H1 (cell line): ENCODE results near the gene ZMYND10. TPM values are rescaled to one million over a fixed set of nuclear protein-coding genes. Genes with fewer than 3 reads are reported as not detected.

Experiments used
- ASH2L ChIP-seq: fragments of 200-600, 300-600 bp; sonication (generic); IDR thresholded peaks from one replicate; pipeline ENCODE4 v1.7.1; 2017; ENCODE audit warnings: low read length
- CHD1 ChIP-seq: IDR thresholded peaks from 2 replicates; pipeline ENCODE4 v1.6.1; 2012; ENCODE audit warnings: low read depth, low read length, improper control_type of control experiment
- CREB1 ChIP-seq: IDR thresholded peaks from 2 replicates; pipeline ENCODE4 v1.6.1; 2012; ENCODE audit warnings: inconsistent platforms
- HDAC2 ChIP-seq, 2 experiments: fragments of 300-600 bp in 1 of 2; sonication (generic) in 1 of 2; IDR thresholded peaks; 2 replicates each; pipeline ENCODE4 v1.6.1; 2011 to 2012; ENCODE audit warnings: low read depth in 2 of 2, low read length in 2 of 2, mild to moderate bottlenecking in 2 of 2, moderate library complexity in 2 of 2, borderline replicate concordance in 1 of 2, inconsistent platforms in 1 of 2
- MAX ChIP-seq: IDR thresholded peaks from 2 replicates; pipeline ENCODE4 v1.6.1; 2012; ENCODE audit warnings: inconsistent platforms
- YY1 ChIP-seq: IDR thresholded peaks from 2 replicates; pipeline ENCODE4 v1.6.1; 2011; ENCODE audit warnings: low read depth, mild to moderate bottlenecking, low read length
- polyA plus RNA-seq, 7 experiments: library from polyadenylated mRNA; depleted of rRNA in 3 of 7; stranded (reverse) in 5 of 7; unstranded in 2 of 7; fragments of >200 nt in 5 of 7; fragments of 200-250 nt in 2 of 7; gene quantifications; 1 replicate in 5 of 7; 2 replicates in 1 of 7; 4 replicates in 1 of 7; pipeline versions ENCODE4 v1.2.1 to v1.2.3, GENCODE V29; 2011 to 2013; ENCODE audit warnings: missing spikeins in 2 of 7, mixed read lengths in 2 of 7
- total RNA-seq: library from RNA; stranded (reverse); fragmentation: NEBNext Ultra II Directional; extraction: Animal tissue kit (Norgen Biotek cat#: 25700); gene quantifications from 2 replicates; pipeline ENCODE4 v1.2.1, GENCODE V29; 2021
- TF ChIP-seq, protein P1 (sequence below): IDR thresholded peaks from 2 replicates; pipeline ENCODE4 v1.6.1; 2012; ENCODE audit warnings: inconsistent platforms
- TF ChIP-seq, protein P2 (sequence below): IDR thresholded peaks from 2 replicates; pipeline ENCODE4 v1.6.1; 2011; ENCODE audit warnings: low read depth, mild to moderate bottlenecking, low read length; ENCODE audit not compliant: insufficient read depth

The ZMYND10 gene
- total and polyA plus RNA-seq, 2 of the 8 experiments (the other 6 are each of a cell fraction or from before 2014, with no cell fraction given), result 0.56 to 0.79 TPM

GRCh38 chr3:50292159-50293078 lies 53.1 kb downstream of the ZMYND10 start, which contains the start of gene IFRD2 (continued):
- TF ChIP-seq, protein P1, sequence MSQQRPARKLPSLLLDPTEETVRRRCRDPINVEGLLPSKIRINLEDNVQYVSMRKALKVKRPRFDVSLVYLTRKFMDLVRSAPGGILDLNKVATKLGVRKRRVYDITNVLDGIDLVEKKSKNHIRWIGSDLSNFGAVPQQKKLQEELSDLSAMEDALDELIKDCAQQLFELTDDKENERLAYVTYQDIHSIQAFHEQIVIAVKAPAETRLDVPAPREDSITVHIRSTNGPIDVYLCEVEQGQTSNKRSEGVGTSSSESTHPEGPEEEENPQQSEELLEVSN, result no peak
- TF ChIP-seq ASH2L (no peak), CHD1 (no peak), MAX (peak; percentile 94), CREB1 (peak; percentile 96), YY1 (peak; percentile 81; the same call in 1 of the 2 replicates), HDAC2 (IDR thresholded peaks at IDR 0.05; ENCODE audit: borderline replicate concordance in 1 of 2, low read depth in 2 of 2, low read length in 2 of 2) (no peak; a peak in 1 of 4 replicates)
- TF ChIP-seq, protein P2, sequence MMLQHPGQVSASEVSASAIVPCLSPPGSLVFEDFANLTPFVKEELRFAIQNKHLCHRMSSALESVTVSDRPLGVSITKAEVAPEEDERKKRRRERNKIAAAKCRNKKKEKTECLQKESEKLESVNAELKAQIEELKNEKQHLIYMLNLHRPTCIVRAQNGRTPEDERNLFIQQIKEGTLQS, result peak; percentile 91

Other genes starting within 250 kb of the ZMYND10 start
- gene SEMA3F, start 190.4 kb downstream of the ZMYND10 start, total RNA-seq, result 37.0 and 39.6 TPM in 2 replicates
- gene SEMA3F, start 190.4 kb downstream of the ZMYND10 start, polyA plus RNA-seq (2011; rRNA removed), result 20.3 and 36.0 TPM in 2 replicates
- gene GNAT1, start 154.1 kb downstream of the ZMYND10 start, total RNA-seq, result not detected in 2 replicates
- 0.08 and 0.20 TPM in 2 replicates for gene GNAT1, start 154.1 kb downstream of the ZMYND10 start, polyA plus RNA-seq (2011; rRNA removed)
- gene SLC38A3, start 140.5 kb downstream of the ZMYND10 start, total RNA-seq, result 0.57 and 1.2 TPM in 2 replicates
- 3.7 and 4.7 TPM in 2 replicates for gene SLC38A3, start 140.5 kb downstream of the ZMYND10 start, polyA plus RNA-seq (2011; rRNA removed)
- gene GNAI2, start 109.5 kb downstream of the ZMYND10 start, total RNA-seq, result 168 and 169 TPM in 2 replicates
- 516 and 539 TPM in 2 replicates for gene GNAI2, start 109.5 kb downstream of the ZMYND10 start, polyA plus RNA-seq (2011; rRNA removed)
- gene SEMA3B, start 76.6 kb downstream of the ZMYND10 start, total RNA-seq, result 4.7 and 4.8 TPM in 2 replicates
- gene SEMA3B, start 76.6 kb downstream of the ZMYND10 start, polyA plus RNA-seq (2011; rRNA removed), result 3.0 and 7.1 TPM in 2 replicates
- gene LSMEM2, start 66.6 kb downstream of the ZMYND10 start, total RNA-seq, result 0.57 and 0.58 TPM in 2 replicates
- 0.68 and 0.94 TPM in 2 replicates for gene LSMEM2, start 66.6 kb downstream of the ZMYND10 start, polyA plus RNA-seq (2011; rRNA removed)
- 88.8 and 97.8 TPM in 2 replicates for gene IFRD2, start 53.3 kb downstream of the ZMYND10 start, total RNA-seq
- 76.7 and 123 TPM in 2 replicates for gene IFRD2, start 53.3 kb downstream of the ZMYND10 start, polyA plus RNA-seq (2011; rRNA removed)
- 3.2 and 4.9 TPM in 2 replicates for gene HYAL3, start 46.3 kb downstream of the ZMYND10 start, total RNA-seq
- 12.2 and 13.0 TPM in 2 replicates for gene HYAL3, start 46.3 kb downstream of the ZMYND10 start, polyA plus RNA-seq (2011; rRNA removed)
- 10.1 and 11.3 TPM in 2 replicates for gene NAA80, start 46.3 kb downstream of the ZMYND10 start, total RNA-seq
- 16.7 and 23.9 TPM in 2 replicates for gene NAA80, start 46.3 kb downstream of the ZMYND10 start, polyA plus RNA-seq (2011; rRNA removed)
- 1.7 and 2.0 TPM in 2 replicates for gene HYAL1, start 42.2 kb downstream of the ZMYND10 start, total RNA-seq
- gene HYAL1, start 42.2 kb downstream of the ZMYND10 start, polyA plus RNA-seq (2011; rRNA removed), result 5.4 and 9.1 TPM in 2 replicates
- gene HYAL2, start 23.0 kb downstream of the ZMYND10 start, total RNA-seq, result 51.9 and 52.2 TPM in 2 replicates
- 176 and 199 TPM in 2 replicates for gene HYAL2, start 23.0 kb downstream of the ZMYND10 start, polyA plus RNA-seq (2011; rRNA removed)
- gene TUSC2, start 17.5 kb downstream of the ZMYND10 start, total RNA-seq, result 30.8 and 33.3 TPM in 2 replicates
- gene TUSC2, start 17.5 kb downstream of the ZMYND10 start, polyA plus RNA-seq (2011; rRNA removed), result 65.4 and 73.6 TPM in 2 replicates
- gene RASSF1, start 4.9 kb downstream of the ZMYND10 start, total RNA-seq, result 10.3 and 11.2 TPM in 2 replicates
- 15.7 and 15.9 TPM in 2 replicates for gene RASSF1, start 4.9 kb downstream of the ZMYND10 start, polyA plus RNA-seq (2011; rRNA removed)
- 25.0 and 28.4 TPM in 2 replicates for gene NPRL2, start 5.0 kb upstream of the ZMYND10 start, total RNA-seq
- 51.4 and 52.3 TPM in 2 replicates for gene NPRL2, start 5.0 kb upstream of the ZMYND10 start, polyA plus RNA-seq (2011; rRNA removed)
- gene CYB561D2, start 5.1 kb upstream of the ZMYND10 start, total RNA-seq, result 9.8 and 9.9 TPM in 2 replicates
- 34.0 and 34.5 TPM in 2 replicates for gene CYB561D2, start 5.1 kb upstream of the ZMYND10 start, polyA plus RNA-seq (2011; rRNA removed)
- gene TMEM115, start 13.8 kb upstream of the ZMYND10 start, total RNA-seq, result 25.3 and 25.4 TPM in 2 replicates
- 32.4 and 41.9 TPM in 2 replicates for gene TMEM115, start 13.8 kb upstream of the ZMYND10 start, polyA plus RNA-seq (2011; rRNA removed)
- gene CACNA2D2, start 157.9 kb upstream of the ZMYND10 start, total RNA-seq, result 14.0 and 14.1 TPM in 2 replicates
- 24.9 and 25.0 TPM in 2 replicates for gene CACNA2D2, start 157.9 kb upstream of the ZMYND10 start, polyA plus RNA-seq (2011; rRNA removed)
- gene C3orf18, start 222.0 kb upstream of the ZMYND10 start, total RNA-seq, result 7.5 and 8.2 TPM in 2 replicates
- 15.0 and 21.9 TPM in 2 replicates for gene C3orf18, start 222.0 kb upstream of the ZMYND10 start, polyA plus RNA-seq (2011; rRNA removed)
- gene HEMK1, start 223.8 kb upstream of the ZMYND10 start, total RNA-seq, result 9.6 and 9.7 TPM in 2 replicates
- 10.6 and 13.4 TPM in 2 replicates for gene HEMK1, start 223.8 kb upstream of the ZMYND10 start, polyA plus RNA-seq (2011; rRNA removed)